WTC11 (cell line): ENCODE measurements around the gene PNMA8C. TPM values are rescaled to one million over a fixed set of nuclear protein-coding genes. Genes with fewer than 3 reads are reported as not detected.
A peak's percentile ranks its signal among the peaks of the same experiment; 100 is the strongest.

Source experiments
- CBFB ChIP-seq: sonication (generic); formaldehyde crosslinking; IDR thresholded peaks from 2 replicates; pipeline ENCODE4 v1.8.1; 2022; ENCODE audit warnings: mild to moderate bottlenecking, low read depth, missing genetic modification reagents
- E2F1 ChIP-seq: sonication (generic); formaldehyde crosslinking; IDR thresholded peaks from 2 replicates; pipeline ENCODE4 v1.8.0; 2022; ENCODE audit warnings: mild to moderate bottlenecking, missing genetic modification reagents
- E2F4 ChIP-seq: sonication (generic); formaldehyde crosslinking; IDR thresholded peaks from 2 replicates; pipeline ENCODE4 v1.8.1; 2022; ENCODE audit warnings: low read depth, mild to moderate bottlenecking, moderate library complexity, missing genetic modification reagents, borderline replicate concordance
- EMX1 ChIP-seq: fragments of 250-450 bp; sonication (Bioruptor Pico); IDR thresholded peaks from 2 replicates; pipeline ENCODE4 v1.8.0; 2021; ENCODE audit warnings: mild to moderate bottlenecking
- ERG ChIP-seq: fragments of 250-450 bp; sonication (Bioruptor Pico); IDR thresholded peaks from 2 replicates; pipeline ENCODE4 v1.8.0; 2021; ENCODE audit warnings: mild to moderate bottlenecking
- ETV6 ChIP-seq: sonication (generic); formaldehyde crosslinking; IDR thresholded peaks from 2 replicates; pipeline ENCODE4 v1.8.1; 2022; ENCODE audit warnings: mild to moderate bottlenecking, missing genetic modification reagents
- GABPB1 ChIP-seq: sonication (generic); formaldehyde crosslinking; IDR thresholded peaks from 2 replicates; pipeline ENCODE4 v1.8.1; 2023; ENCODE audit warnings: mild to moderate bottlenecking, missing genetic modification reagents
- HMGXB4 ChIP-seq: sonication (generic); formaldehyde crosslinking; IDR thresholded peaks from 2 replicates; pipeline ENCODE4 v1.8.1; 2023; ENCODE audit warnings: mild to moderate bottlenecking, moderate library complexity, missing genetic modification reagents
- MAX ChIP-seq: sonication (generic); formaldehyde crosslinking; IDR thresholded peaks from 2 replicates; pipeline ENCODE4 v1.8.0; 2022; ENCODE audit warnings: mild to moderate bottlenecking, missing genetic modification reagents
- NFATC4 ChIP-seq: fragments of 250-450 bp; sonication (Bioruptor Pico); IDR thresholded peaks from 2 replicates; pipeline ENCODE4 v1.9.0; 2021; ENCODE audit warnings: mild to moderate bottlenecking
- NFE2L1 ChIP-seq: sonication (generic); formaldehyde crosslinking; IDR thresholded peaks from 2 replicates; pipeline ENCODE4 v1.8.1; 2023; ENCODE audit warnings: missing genetic modification reagents
- NR2C2 ChIP-seq: sonication (generic); formaldehyde crosslinking; IDR thresholded peaks from 2 replicates; pipeline ENCODE4 v1.8.0; 2022; ENCODE audit warnings: mild to moderate bottlenecking, missing genetic modification reagents
- PREB ChIP-seq: sonication (generic); formaldehyde crosslinking; IDR thresholded peaks from 2 replicates; pipeline ENCODE4 v1.8.1; 2022; ENCODE audit warnings: mild to moderate bottlenecking, missing genetic modification reagents, moderate library complexity, borderline replicate concordance
- SMAD3 ChIP-seq: sonication (generic); formaldehyde crosslinking; IDR thresholded peaks from 2 replicates; pipeline ENCODE4 v1.8.0; 2022; ENCODE audit warnings: missing genetic modification reagents, mild to moderate bottlenecking, borderline replicate concordance
- SP1 ChIP-seq: sonication (generic); formaldehyde crosslinking; conservative IDR thresholded peaks from 2 replicates; pipeline ENCODE4 v1.8.1; 2022; ENCODE audit warnings: missing genetic modification reagents
- TEAD1 ChIP-seq: sonication (generic); formaldehyde crosslinking; IDR thresholded peaks from 2 replicates; pipeline ENCODE4 v1.8.0; 2022; ENCODE audit warnings: mild to moderate bottlenecking, missing genetic modification reagents
- TEAD4 ChIP-seq: sonication (generic); formaldehyde crosslinking; IDR thresholded peaks from 2 replicates; pipeline ENCODE4 v1.8.0; 2022; ENCODE audit warnings: mild to moderate bottlenecking, missing genetic modification reagents
- ZMAT4 ChIP-seq: fragments of 250-450 bp; sonication (Bioruptor Pico); IDR thresholded peaks from 2 replicates; pipeline ENCODE4 v1.9.0; 2021; ENCODE audit warnings: mild to moderate bottlenecking
- ZNF138 ChIP-seq: sonication (generic); formaldehyde crosslinking; conservative IDR thresholded peaks from 2 replicates; pipeline ENCODE4 v1.8.1; 2022; ENCODE audit warnings: mild to moderate bottlenecking, moderate library complexity, missing genetic modification reagents
- ZNF396 ChIP-seq: fragments of 250-450 bp; sonication (Bioruptor Pico); IDR thresholded peaks from 2 replicates; pipeline ENCODE4 v1.8.0; 2021; ENCODE audit warnings: mild to moderate bottlenecking, moderate library complexity, borderline replicate concordance
- ZNF416 ChIP-seq: fragments of 250-450 bp; sonication (Bioruptor Pico); IDR thresholded peaks from 2 replicates; pipeline ENCODE4 v1.9.0; 2021; ENCODE audit warnings: mild to moderate bottlenecking, inconsistent platforms
- ZNF423 ChIP-seq: fragments of 250-450 bp; sonication (Bioruptor Pico); IDR thresholded peaks from 2 replicates; pipeline ENCODE4 v2.1.2; 2022; ENCODE audit warnings: mild to moderate bottlenecking, moderate library complexity
- ZNF425 ChIP-seq: fragments of 250-450 bp; sonication (Bioruptor Pico); conservative IDR thresholded peaks from 2 replicates; pipeline ENCODE4 v1.9.0; 2021; ENCODE audit warnings: mild to moderate bottlenecking
- ZNF532 ChIP-seq: fragments of 250-450 bp; sonication (Bioruptor Pico); IDR thresholded peaks from 2 replicates; pipeline ENCODE4 v1.9.0; 2021; ENCODE audit warnings: mild to moderate bottlenecking, borderline replicate concordance
- total RNA-seq: library from RNA; stranded (reverse); gene quantifications from 3 replicates; pipeline ENCODE4 v1.2.3, GENCODE V29; 2021

PNMA8C gene
- total RNA-seq, 1 experiment from 2014 or later = 1.2 TPM

- no peak for TF ChIP-seq E2F4
- no peak for TF ChIP-seq TEAD4
- TF ChIP-seq EMX1 (CRISPR knock-in tag) = no peak
- TF ChIP-seq GABPB1 (CRISPR knock-in tag) = no peak
- no peak for TF ChIP-seq ZNF425 (CRISPR knock-in tag)
- peak; percentile 85 for TF ChIP-seq MAX (CRISPR knock-in tag)
- TF ChIP-seq E2F1 (CRISPR knock-in tag) = no peak
- no peak for TF ChIP-seq ERG (CRISPR knock-in tag)
- no peak for TF ChIP-seq ZNF396 (CRISPR knock-in tag)
- TF ChIP-seq NFATC4 = no peak
- no peak for TF ChIP-seq ZNF138
- no peak for TF ChIP-seq ZMAT4
- TF ChIP-seq ZNF532 (CRISPR knock-in tag) = no peak
- TF ChIP-seq ZNF416 (CRISPR knock-in tag) = no peak
- TF ChIP-seq NR2C2 (CRISPR knock-in tag) = no peak
- TF ChIP-seq ZNF423 (CRISPR knock-in tag) = no peak
- TF ChIP-seq ETV6 (CRISPR knock-in tag) = peak; percentile 60; the same call in 1 of the 2 replicates
- TF ChIP-seq SP1 = peak; percentile 88
- TF ChIP-seq HMGXB4 (CRISPR knock-in tag) = no peak; the same call in 1 of the 2 replicates
- TF ChIP-seq NFE2L1 (CRISPR knock-in tag) = no peak
- no peak for TF ChIP-seq PREB
- TF ChIP-seq CBFB (CRISPR knock-in tag) = no peak
- TF ChIP-seq SMAD3 = no peak
- TF ChIP-seq TEAD1 (CRISPR knock-in tag) = peak; percentile 91
Observed at GRCh38 chr19:46413262-46414031, 15.3 kb downstream of the PNMA8C start, which contains the start of gene CCDC8 (continued).
